GM18526 (cell line): ENCODE data around the gene KLHL2.

Source experiments
- POLR2A ChIP-seq: IDR thresholded peaks from 3 replicates; pipeline ENCODE4 v1.6.1; 2011; ENCODE audit not compliant: insufficient read length; ENCODE audit errors: extremely low read depth

The KLHL2 gene

DNA sequence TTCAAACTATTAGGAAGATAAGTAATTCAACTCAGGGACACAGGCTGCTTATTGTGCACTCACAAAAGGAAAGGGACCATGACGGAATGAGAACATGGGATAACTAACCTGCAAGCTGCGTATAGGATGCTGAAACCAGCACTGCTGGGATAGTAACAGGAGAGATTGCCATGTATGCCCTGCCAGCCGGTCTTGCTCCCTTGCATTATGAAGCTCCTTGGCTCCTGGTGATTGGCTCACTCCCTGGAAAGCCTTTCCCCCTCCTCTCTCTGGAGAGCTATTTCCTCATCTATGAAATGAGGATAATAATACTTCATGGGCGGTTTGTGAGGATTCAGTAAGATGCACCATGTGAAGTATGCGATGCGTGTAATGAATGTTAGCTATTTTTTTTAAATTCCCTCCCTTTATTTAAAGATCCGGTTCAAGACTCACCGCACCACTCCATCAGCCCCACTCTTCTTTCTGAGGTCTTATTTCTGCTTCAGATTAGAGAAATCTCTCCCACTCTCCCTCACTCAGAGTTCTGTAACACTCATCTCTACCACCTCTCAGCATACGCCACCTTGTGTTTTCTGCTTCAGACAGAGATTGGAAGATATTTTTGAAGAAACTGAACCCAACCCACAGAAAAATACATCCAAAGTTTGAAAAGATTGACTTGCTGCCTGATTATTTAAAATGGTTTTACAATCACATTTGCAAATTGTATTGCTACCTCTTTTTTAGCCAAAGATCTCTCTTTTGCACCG is 138.5 kb downstream of the KLHL2 start:
- no peak for TF ChIP-seq POLR2A

DNA sequence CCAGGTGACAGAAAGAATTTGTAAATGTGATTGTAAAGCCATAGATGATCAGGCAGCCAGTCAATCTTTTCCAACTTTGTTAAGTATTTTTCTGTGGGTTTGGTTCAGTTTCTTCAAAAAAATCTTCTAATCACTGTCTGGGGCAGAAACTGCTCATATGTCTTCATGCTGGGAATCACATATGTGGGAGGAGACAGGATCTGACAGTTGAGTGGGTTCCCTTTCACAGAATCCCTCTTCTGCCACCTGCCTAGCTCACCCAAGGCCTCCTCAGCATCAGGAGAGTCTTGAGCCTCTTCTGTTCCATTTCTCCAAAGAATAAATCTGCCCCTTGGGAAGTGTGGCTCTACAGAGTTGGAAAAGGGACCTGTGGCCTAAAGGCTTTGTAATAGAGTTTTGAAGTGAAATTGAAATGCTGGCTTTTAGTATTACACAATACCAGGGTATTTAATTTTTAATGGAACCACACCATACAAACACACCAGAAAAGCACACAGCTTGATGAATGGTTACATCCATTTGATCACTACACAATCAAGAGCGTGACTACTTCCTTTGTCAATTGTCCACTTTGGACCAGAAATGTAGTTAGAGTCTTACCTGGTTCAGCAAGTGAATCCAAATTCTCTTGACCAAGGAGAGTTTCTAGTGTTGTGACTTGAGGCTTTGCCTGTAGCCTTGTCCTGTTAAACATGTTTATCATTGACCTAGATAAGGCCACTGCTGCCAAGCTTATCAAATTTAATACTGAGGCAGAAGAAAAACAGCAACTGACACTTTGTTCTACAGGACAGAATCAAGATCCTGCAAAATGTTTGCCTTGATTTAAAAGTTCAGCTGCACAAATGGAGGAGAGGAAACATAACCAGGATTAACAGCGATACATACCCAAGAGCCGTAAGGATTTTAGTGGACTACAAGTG is 140.5 kb downstream of the KLHL2 start:
- no peak for TF ChIP-seq POLR2A

DNA sequence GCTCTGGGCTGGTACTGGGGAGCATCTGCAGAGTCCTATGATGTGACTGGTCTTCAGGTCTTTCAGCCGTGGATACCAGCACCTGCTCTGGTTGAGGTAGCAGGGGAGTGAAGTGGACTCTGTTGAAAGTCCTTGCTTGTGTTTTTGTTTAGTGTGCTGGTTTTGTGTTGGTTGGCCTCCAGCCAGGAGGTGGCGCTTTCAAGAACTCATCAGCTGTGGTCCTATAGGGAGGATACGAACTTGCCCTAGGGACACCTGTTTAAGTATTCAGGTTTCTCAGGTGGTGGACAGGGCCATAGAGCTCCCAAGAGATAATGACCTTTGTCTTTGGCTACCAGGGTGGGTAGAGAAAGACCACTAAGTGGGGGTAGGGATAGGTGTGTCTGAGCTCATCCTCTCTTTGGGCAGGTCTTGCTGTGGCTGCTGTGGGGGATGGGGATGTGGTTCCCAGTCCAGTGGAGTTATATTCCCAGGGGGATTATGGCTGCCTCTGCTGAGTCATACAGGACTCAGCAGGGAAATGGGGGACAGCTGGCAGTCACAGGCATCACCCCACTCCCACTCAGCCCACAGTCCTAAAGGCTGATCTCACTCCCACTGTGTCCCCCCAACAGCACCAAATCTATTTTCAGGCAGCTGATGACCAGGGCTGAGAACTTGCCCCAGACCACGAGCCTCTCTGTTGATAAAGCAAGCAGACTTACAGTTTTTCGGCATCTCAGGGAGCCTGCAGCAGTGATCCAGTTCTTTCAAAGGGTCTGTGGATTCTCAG is 144.2 kb downstream of the KLHL2 start:
- no peak for TF ChIP-seq POLR2A

DNA sequence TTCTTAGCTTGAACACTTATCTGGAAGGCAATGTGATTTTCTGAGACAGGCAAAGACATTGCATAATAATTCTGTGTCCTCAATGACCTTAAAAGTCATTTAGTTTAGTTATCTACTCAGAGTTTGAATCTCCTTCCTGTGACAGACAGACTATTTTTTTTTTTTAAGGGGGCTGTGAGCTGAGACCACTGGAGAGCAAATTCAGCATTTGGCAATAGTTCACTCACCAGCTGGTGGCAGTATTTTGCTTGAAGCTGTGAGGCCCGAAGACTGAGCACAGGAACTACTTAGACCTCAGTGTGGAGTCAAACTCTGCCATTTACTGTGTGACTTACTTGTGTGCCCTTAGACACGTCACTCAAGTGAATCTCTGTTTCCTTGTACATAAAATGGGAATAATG is 148.5 kb downstream of the KLHL2 start:
- no peak for TF ChIP-seq POLR2A

DNA sequence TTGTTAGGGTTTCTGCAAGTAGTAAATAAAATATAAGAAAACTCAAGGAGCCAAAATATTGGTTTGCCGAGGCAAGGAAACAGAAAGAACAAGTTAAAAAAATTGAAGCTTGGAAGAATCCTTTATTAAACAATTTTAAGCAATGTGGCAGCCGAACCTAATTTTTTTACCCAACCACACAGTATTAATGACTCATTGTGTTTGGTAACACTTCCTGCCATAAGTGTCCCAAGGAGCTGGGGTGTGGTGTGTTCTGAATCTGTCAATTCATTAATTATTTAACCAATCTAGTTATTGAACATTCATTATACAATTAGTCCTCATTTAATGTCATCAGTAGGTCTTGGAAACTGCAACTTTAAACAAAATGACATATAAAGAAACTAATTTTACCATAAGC is 152.1 kb downstream of the KLHL2 start:
- TF ChIP-seq POLR2A: no peak

DNA sequence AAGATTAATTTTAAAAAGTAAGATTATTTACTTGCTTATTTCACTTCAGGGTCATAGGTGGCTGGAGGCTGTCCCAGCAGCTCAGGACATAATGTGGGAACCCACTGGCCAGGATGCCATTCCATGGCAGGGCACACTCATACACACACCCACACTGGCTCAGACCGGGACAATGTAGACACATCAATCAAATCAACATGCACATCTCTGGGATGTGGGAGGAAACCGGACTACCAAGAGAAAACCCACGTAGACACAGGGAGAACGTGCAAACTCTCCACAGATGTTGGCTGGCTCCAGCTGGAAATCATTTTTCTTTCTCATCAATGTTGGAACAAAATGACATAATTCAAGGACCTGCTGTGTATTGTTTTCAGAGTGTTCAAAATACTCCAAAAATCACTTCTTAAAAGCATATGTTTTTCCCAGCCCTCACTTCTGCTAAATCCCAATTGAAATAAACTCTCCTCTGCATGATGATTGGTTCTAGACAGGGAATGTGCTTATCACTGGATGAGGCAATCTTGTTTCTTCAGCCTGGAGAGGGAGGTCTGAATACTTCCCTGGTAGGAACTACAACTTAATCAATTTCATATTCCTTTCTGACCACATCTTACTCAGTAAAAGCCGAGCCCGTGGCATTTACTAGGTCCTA is 152.8 kb downstream of the KLHL2 start:
- no peak for TF ChIP-seq POLR2A

DNA sequence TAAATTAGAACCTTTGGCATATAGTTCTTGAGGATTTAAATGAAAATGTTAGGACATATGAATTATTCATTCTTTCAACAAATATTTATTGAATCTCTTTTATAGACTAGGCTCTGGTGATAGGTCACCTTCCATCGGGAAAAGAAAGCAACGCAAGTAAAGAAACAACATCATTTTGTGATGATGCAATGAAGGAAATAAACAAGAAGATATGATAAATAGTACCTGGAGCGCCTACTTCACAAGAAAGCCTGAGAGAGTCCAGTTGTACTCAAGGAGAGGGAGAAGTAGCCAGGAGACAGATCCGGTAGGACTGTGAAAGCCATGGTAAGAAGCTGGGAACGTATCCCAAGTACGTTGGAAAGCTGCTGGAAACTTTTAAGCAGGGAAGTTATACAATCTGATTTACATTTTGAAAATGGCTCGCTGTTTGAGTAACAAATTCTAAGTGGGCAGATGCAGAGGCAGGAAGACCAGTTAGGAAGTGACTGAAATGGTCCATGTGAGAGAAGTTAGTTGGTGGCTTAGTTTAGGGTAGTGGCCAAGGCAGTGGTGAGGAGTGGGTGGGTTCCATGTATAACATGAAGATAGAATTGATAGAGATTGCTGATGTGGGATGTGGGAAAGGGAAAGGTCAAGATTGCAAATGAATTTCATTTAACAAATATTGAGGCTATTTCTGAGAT is 153.8 kb downstream of the KLHL2 start:
- TF ChIP-seq POLR2A: no peak

DNA sequence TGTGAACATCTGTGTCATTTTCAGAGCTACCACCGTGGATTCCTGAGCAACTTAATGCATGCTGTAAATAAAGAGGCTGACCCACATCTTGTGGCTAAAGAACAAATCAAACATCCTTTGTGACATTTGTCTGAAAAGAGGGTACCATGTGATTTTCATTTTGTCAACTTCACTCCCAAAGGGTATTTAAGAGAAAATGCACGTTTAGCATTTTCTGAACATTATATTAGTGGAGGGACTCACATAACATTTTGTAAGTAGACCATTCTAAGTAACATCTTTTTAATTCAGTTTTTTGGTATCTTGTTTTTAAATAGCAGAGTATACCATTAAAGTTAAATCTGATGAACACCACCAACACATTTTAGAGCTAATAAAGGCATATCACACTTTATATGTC is 154.4 kb downstream of the KLHL2 start:
- no peak for TF ChIP-seq POLR2A

DNA sequence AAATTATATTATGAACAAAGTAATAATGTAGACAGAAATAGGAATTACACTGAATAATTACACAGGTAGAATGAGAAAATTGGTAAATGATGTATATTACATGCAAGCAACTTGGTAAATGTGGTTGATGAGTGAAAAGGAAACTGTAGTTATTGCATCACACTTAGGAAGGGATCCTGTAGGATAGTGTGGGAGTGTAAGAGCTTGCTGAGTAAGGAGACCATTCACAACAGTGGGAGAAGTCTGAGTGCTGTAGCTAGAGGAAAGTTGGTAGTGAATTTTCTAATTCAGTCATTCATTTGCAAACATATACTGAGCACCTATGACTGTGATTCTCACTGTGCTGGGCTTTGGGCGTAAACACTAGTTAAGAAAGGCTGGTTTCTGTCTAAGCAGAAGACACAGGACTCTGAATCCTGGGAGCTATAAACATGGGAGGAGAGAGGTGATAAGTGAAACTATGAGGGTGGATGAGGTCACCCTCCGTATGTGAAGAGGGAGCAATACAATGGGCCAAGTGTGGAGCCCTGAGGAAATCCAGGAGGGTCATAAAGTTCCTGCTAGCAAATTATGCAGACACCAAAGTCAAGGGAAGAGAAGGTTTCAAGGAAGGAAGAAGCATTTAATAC is 157.2 kb downstream of the KLHL2 start:
- TF ChIP-seq POLR2A: no peak

DNA sequence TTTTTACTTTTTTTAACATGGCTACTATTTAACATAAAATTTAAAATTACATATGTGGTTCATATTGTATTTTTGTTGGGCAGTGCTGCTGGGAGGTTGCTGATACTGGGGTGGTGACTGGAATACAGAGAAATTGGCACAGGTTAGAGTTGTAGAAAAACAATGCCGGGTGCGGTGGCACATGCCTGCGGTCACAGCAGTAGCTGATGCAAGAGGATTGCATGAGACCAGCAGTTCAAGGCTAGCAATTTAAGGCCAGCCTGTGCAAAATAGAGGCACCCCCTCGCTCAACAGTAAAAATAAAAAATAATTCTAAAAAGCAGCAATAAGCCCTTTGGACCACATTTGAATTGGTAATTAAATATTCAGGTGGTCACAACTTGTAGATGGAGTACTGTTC is 159.7 kb downstream of the KLHL2 start:
- TF ChIP-seq POLR2A: no peak

DNA sequence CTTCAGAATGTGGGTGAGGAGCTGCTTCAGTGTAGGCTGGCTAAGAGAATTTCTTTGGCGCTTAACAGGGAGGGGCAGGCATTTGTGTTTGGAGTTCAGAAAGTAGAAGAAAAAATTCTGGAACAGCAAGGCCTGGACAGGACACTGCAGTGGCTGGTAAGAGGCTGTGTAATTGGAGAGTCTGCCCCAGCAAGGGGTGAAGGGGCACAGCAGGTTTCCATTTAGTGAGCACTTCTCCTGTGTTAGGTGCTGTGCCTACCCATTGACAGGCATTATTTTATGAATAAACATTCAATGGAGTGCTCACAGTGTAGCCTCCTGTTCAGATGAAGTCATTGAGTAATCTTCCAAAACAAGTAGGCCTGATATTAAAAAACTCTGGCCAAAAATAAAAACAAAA is 160.8 kb downstream of the KLHL2 start:
- no peak for TF ChIP-seq POLR2A

DNA sequence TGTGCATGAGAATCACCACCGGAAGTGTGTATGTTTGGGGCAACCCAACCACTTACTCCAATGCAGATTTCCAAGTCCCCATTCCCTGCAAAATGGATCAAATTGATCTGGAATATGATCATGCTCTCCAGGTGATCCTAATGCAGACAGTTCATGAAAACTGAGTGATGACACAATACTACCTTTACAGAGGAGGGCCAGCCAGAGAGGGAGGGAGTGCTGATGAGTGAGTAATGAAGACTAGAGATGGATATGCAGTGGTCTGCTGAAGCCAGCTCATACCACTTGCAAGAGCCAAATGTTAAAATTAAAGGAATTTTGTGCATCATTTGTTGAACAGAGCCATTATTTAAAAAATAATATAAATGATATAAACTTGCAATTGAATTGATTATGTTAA is 161.2 kb downstream of the KLHL2 start:
- TF ChIP-seq POLR2A: no peak

DNA sequence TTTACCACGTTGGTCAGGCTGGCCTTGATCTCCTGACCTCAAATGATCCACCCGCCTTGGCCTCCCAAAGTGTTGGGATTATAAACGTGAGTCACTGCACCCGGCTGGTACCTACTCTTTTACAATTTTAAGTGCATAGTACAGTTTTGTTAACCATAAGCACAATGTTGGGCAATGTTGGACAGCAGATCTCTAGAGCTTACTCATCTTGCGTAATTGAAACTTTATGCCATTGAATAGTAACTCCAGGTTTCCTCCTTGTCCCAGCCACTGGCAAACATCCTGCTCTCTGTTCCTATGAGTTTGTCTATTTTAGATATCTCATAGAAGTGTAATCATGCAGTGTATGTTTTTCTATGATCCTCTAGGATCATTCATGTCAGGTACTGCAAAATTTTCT is 162.2 kb downstream of the KLHL2 start:
- no peak for TF ChIP-seq POLR2A

DNA sequence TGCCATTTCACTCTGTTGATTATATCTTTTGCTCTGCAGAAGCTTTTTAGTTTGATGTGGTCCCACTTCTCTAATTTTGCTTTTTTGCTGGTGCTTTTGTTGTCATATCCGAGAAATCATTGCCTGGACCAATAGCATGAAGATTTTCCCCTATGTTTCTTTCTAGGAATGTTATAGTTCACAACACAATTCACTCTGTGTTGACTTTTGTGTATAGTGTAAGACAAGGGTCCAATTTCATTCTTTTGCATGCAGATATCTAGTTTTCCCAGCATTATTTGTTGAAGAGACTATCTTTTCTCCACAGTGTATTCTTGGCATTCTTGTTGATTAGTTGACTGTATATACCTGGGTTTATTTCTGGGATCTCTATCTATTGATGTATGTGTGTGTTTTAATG is 163.2 kb downstream of the KLHL2 start:
- no peak for TF ChIP-seq POLR2A
